ENCODE results near the gene GLT1D1.

GLT1D1 gene

GRCh38 chr12:128994856-128995255 is 141.6 kb downstream of the GLT1D1 start:
- TF ChIP-seq GATA3 (IDR thresholded peaks at IDR 0.05; ENCODE audit: low read depth, low read length) (no peak), GATA2 (IDR thresholded peaks at IDR 0.05; ENCODE audit: low read depth, low read length) (no peak)

GRCh38 chr12:128995619-128996018 is 142.3 kb downstream of the GLT1D1 start:
- TF ChIP-seq GATA2 (IDR thresholded peaks at IDR 0.05; ENCODE audit: low read depth, low read length) (no peak), GATA3 (IDR thresholded peaks at IDR 0.05; ENCODE audit: low read depth, low read length) (no peak)

- no peak for TF ChIP-seq GATA2 (IDR thresholded peaks at IDR 0.05; ENCODE audit: low read depth, low read length)
- no peak for TF ChIP-seq GATA3 (IDR thresholded peaks at IDR 0.05; ENCODE audit: low read depth, low read length)
Observed at GRCh38 chr12:129001826-129002225, 148.5 kb downstream of the GLT1D1 start.

GRCh38 chr12:129002427-129002826 is 149.1 kb downstream of the GLT1D1 start:
- TF ChIP-seq GATA3 (IDR thresholded peaks at IDR 0.05; ENCODE audit: low read depth, low read length), result no peak
- TF ChIP-seq GATA2 (IDR thresholded peaks at IDR 0.05; ENCODE audit: low read depth, low read length), result no peak

- TF ChIP-seq GATA2 (IDR thresholded peaks at IDR 0.05; ENCODE audit: low read depth, low read length) (no peak), GATA3 (IDR thresholded peaks at IDR 0.05; ENCODE audit: low read depth, low read length) (no peak)
Observed at GRCh38 chr12:129005416-129005815, 152.1 kb downstream of the GLT1D1 start.

GRCh38 chr12:129005829-129006228 is 152.6 kb downstream of the GLT1D1 start:
- no peak for TF ChIP-seq GATA2 (IDR thresholded peaks at IDR 0.05; ENCODE audit: low read depth, low read length)
- no peak for TF ChIP-seq GATA3 (IDR thresholded peaks at IDR 0.05; ENCODE audit: low read depth, low read length)

- TF ChIP-seq GATA2 (IDR thresholded peaks at IDR 0.05; ENCODE audit: low read depth, low read length) (no peak), GATA3 (IDR thresholded peaks at IDR 0.05; ENCODE audit: low read depth, low read length) (no peak)
Observed at GRCh38 chr12:129009833-129010622, 156.8 kb downstream of the GLT1D1 start.

- TF ChIP-seq GATA3 (IDR thresholded peaks at IDR 0.05; ENCODE audit: low read depth, low read length) (no peak), GATA2 (IDR thresholded peaks at IDR 0.05; ENCODE audit: low read depth, low read length) (no peak)
Observed at GRCh38 chr12:129016159-129016558, 162.9 kb downstream of the GLT1D1 start.

- TF ChIP-seq GATA2 (IDR thresholded peaks at IDR 0.05; ENCODE audit: low read depth, low read length), result no peak
Observed at GRCh38 chr12:129025055-129025454, 171.8 kb downstream of the GLT1D1 start.

- TF ChIP-seq GATA2 (IDR thresholded peaks at IDR 0.05; ENCODE audit: low read depth, low read length) (no peak), GATA3 (IDR thresholded peaks at IDR 0.05; ENCODE audit: low read depth, low read length) (no peak)
Observed at GRCh38 chr12:129028844-129029243, 175.6 kb downstream of the GLT1D1 start.
